Fibroblast of villous mesenchyme (primary cell): Measurements from ENCODE around the gene SURF4. TPM values are rescaled to one million over a fixed set of nuclear protein-coding genes. Genes with fewer than 3 reads are reported as not detected.

Experiments
- DNase-seq: peaks from one replicate; pipeline ENCODE4 v3.0.0-alpha.2; 2010; ENCODE audit warnings: low read depth
- H3K4me3 ChIP-seq: 2 replicates; pipeline ENCODE4 v1.5.1; 2011; ENCODE audit warnings: low read depth, mild to moderate bottlenecking, low read length
- CTCF ChIP-seq: IDR thresholded peaks from 2 replicates; pipeline ENCODE4 v1.5.1; 2012; ENCODE audit warnings: low read depth, mild to moderate bottlenecking, low read length; ENCODE audit not compliant: insufficient read depth
- total RNA-seq: library from RNA; depleted of rRNA; stranded (reverse); fragments of >200 nt; gene quantifications from 2 replicates; pipeline ENCODE4 v1.2.3, GENCODE V29; 2012

SURF4 gene
- total RNA-seq = 403 and 513 TPM in 2 replicates

GRCh38 chr9:133375724-133376654, at the start of gene SURF4, which contains the start of gene STKLD1:
Gene SURF4, minus strand, starts transcription at chr9:133376060. Its CDS starts 91 bp downstream, at chr9:133375969.
Gene STKLD1, plus strand, starts transcription at chr9:133376366. Its CDS starts 108 bp downstream, at chr9:133376474.
- TF ChIP-seq CTCF = no peak
- DNase-seq = peak; percentile 98
- H3K4me3 ChIP-seq = peak within 1 kb of the TSS; percentile 89

GRCh38 chr9:133425049-133425632, 49.3 kb upstream of the SURF4 start:
- DNase-seq = no peak
- no peak for TF ChIP-seq CTCF
- H3K4me3 ChIP-seq = no peak overlapping the region

DNA sequence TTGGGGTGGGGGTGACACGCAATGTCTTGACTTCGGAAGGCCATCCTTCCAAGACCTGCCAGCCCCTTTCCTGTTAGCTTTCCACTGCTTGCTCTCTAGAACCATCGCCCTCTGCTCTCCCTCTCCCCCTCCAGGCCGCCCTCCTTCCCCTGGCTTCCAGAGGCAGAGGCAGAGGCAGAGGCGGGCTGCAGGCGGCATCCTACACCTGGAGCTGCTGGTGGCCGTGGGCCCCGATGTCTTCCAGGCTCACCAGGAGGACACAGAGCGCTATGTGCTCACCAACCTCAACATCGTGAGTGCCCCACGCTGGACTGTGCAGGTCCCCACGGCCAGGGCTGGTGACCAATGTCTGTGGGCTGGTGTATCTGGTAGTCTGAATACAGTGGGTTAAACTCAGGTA, 48.3 kb upstream of the SURF4 start:
- H3K4me3 ChIP-seq = no peak overlapping the region
- DNase-seq = no peak
- TF ChIP-seq CTCF = no peak

- DNase-seq = peak; percentile 98
- TF ChIP-seq CTCF = no peak
- no peak overlapping the region for H3K4me3 ChIP-seq
Observed at GRCh38 chr9:133423216-133423615, 47.4 kb upstream of the SURF4 start.

DNA sequence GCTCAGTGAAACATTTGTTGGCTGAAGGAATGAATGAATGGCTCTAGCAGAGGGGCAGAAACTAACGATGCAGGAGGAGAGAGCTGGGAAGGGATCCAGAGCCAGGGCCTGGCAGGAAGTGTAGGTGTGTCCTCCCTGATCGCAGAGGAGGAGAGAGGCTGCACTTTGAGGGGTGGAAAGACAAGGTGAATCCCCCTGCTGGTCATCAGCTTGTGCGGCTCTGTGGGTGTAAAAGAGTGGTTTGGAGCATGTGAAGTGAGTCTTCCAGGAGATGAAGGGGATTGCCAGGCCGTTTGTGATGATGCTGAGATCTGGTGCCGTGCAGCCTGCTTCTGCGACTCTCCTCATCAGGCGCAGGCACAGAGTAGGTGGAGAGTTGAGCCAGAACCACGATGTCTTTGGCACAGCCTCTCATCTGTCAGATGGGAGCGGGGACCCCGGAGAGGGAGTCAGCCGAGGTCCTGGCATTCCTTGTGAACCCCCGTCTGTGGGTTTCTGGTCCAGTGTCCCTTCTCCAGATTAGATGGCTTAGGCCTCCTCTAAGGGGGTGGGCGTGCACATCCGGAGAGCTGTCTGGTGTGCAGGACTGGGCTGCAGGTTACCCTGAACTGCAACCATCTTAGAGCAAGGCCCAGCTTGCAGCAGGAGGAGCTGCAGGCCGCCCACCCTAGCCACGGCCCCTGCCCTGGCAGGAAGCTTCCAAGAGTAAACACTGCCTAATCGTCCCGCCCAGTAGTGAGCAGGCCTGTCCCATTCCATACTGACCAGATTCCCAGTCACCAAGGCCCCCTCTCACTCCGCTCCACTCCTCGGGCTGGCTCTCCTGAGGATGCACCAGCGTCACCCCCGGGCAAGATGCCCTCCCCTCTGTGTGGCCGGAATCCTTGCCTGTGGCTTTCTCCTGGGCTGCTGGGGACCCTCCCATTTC, 46.0 kb upstream of the SURF4 start, which contains the start of gene ADAMTS13:
Gene ADAMTS13 (plus strand): TSS at position 753 of the 928 bp plus-strand sequence. CDS start 77 bp downstream, at position 830.
- H3K4me3 ChIP-seq = peak within 1 kb of the TSS; percentile 3
- no peak for TF ChIP-seq CTCF
- peak; percentile 49 for DNase-seq

GRCh38 chr9:133420392-133420827, 44.5 kb upstream of the SURF4 start:
- DNase-seq = no peak

More at GRCh38 chr9:133420392-133420827, 44.5 kb upstream of the SURF4 start:
- no peak overlapping the region for H3K4me3 ChIP-seq
- no peak for TF ChIP-seq CTCF
